Activated CD8-positive, alpha-beta memory T cell treated with anti-CD3 and anti-CD28 coated beads, Interleukin-2, amount 10 ng/mL, durations not matched to agents 7 days and 5 days (primary cell): ENCODE data around the gene RGL1. TPM values are rescaled to one million over a fixed set of nuclear protein-coding genes. Genes with fewer than 3 reads are reported as not detected.

Experiments
- ATAC-seq: fragments of 150-1000 bp; cut with Tn5 transposase; one replicate; pipeline ENCODE4 v1.10.0; 2021; ENCODE audit warnings: moderate library complexity
- CTCF ChIA-PET: fragments of 350-600 bp; sonication (Branson Sonifier 250); formaldehyde crosslinking; loops from one replicate; lab custom pipeline; 2021; ENCODE audit warnings: antibody characterized with exemption; lab: Charles Lee
- DNase-seq: peaks from one replicate; pipeline ENCODE4 v3.0.0-alpha.2; 2020
- H3K27ac Mint-ChIP-seq: one replicate; pipeline ENCODE4 v1.8.0; 2021; ENCODE audit warnings: mild to moderate bottlenecking, mixed read lengths
- H3K27me3 Mint-ChIP-seq: one replicate; pipeline ENCODE4 v1.8.0; 2021; ENCODE audit warnings: mixed read lengths
- H3K36me3 Mint-ChIP-seq: one replicate; pipeline ENCODE4 v1.8.0; 2021; ENCODE audit warnings: mild to moderate bottlenecking, mixed read lengths
- H3K4me1 Mint-ChIP-seq: one replicate; pipeline ENCODE4 v1.8.0; 2021; ENCODE audit warnings: mixed read lengths
- H3K4me3 Mint-ChIP-seq: one replicate; pipeline ENCODE4 v1.8.0; 2021; ENCODE audit warnings: mild to moderate bottlenecking, moderate library complexity, mixed read lengths
- H3K9me3 Mint-ChIP-seq: one replicate; pipeline ENCODE4 v1.8.0; 2022; ENCODE audit warnings: low read depth, mixed read lengths
- total RNA-seq, 2 experiments: library from RNA; stranded (reverse); gene quantifications; one replicate each; pipeline ENCODE4 v1.2.3, GENCODE V29; 2021

The RGL1 gene
- total RNA-seq, 2 experiments from 2014 or later, result 2.0 to 2.9 TPM

DNA sequence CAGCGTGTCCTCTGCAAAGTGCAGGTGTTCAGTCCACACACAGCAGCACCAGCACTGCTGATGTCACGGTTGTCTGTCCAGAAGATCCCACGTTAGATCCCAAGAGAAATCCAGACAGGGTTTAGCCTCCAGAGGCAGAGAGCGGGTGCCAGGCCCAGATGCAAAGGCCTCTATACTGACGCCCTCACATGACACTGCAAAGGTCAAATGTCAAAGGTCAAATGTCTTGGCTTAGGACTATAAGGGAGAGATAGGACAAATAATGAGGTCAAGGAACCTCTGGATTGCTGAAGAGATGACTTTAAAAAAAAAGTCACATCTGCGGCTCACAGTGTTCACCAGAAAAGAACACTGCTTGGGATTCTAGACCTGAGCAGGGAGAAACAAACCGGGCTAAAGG lies 131.1 kb downstream of the RGL1 start:
- no peak overlapping the region for H3K27ac Mint-ChIP-seq
- H3K36me3 Mint-ChIP-seq, result no peaks in the 10 kb centered on the region
- H3K4me1 Mint-ChIP-seq, result peaks cover 3% of the 10 kb centered on the region
- CTCF ChIA-PET, result no interaction called here
- no peak overlapping the region for H3K4me3 Mint-ChIP-seq
- DNase-seq, result no peak
- no peaks in the 10 kb centered on the region for H3K27me3 Mint-ChIP-seq
- ATAC-seq, result no peak
- no peaks in the 10 kb centered on the region for H3K9me3 Mint-ChIP-seq

DNA sequence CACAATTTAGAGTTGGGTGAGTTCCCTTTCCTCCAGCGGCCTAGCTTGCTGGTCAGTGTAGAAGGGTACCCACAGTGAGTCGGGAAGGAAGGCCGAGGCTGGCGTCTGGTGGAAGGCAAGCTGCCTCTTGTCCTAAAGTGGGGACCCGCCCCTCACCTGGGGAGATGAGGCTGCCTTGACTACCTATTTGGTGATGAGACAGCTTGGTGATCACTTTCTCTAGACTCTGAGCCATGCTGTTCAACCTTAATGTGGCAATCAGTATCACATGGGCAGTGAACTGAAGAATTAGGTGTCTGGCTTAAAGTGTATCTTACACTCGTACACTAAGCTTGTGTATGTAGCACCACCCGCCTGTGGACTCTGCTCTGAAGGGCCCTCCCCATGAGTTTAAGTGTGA lies 131.9 kb downstream of the RGL1 start:
- no peaks in the 10 kb centered on the region for H3K27me3 Mint-ChIP-seq
- ATAC-seq, result no peak
- no peaks in the 10 kb centered on the region for H3K9me3 Mint-ChIP-seq
- H3K27ac Mint-ChIP-seq, result no peak overlapping the region
- no peak overlapping the region for H3K4me3 Mint-ChIP-seq
- CTCF ChIA-PET, result no interaction called here
- peaks cover 3% of the 10 kb centered on the region for H3K4me1 Mint-ChIP-seq
- no peak for DNase-seq
- H3K36me3 Mint-ChIP-seq, result no peaks in the 10 kb centered on the region

DNA sequence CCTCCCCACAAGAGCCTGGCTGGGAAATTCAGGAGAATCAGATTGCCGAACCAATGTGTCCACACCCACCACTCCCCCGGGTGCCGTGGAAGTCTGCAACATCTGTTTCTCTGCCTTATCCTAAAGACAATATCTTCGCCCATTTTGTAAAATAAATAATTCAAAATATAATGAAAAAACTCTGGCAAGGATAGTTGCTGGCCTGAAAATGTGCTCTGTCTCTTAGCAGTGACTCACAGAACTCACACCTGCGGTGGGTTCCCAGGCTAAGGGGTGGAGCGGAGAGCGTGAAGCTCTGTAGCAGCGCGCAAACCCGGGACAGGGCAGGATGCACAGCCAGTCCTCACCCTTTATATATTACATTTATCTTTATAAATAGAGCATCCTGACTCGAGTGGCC lies 132.7 kb downstream of the RGL1 start:
- peaks cover 3% of the 10 kb centered on the region for H3K4me1 Mint-ChIP-seq
- DNase-seq (no peak), ATAC-seq (no peak)
- H3K27me3 Mint-ChIP-seq, result no peaks in the 10 kb centered on the region
- H3K4me3 Mint-ChIP-seq, result no peak overlapping the region
- H3K27ac Mint-ChIP-seq, result no peak overlapping the region
- no peaks in the 10 kb centered on the region for H3K36me3 Mint-ChIP-seq
- no peaks in the 10 kb centered on the region for H3K9me3 Mint-ChIP-seq
- CTCF ChIA-PET, result interaction anchor here (1.2 kb wide), 1 partner anchor 22 kb away, joined by 3 read pairs; no protein-coding TSS in a partner anchor

- DNase-seq (no peak), ATAC-seq (no peak)
- Mint-ChIP-seq H3K36me3 (no peaks in the 10 kb centered on the region), H3K4me1 (peaks cover 4% of the 10 kb centered on the region), H3K27ac (no peak overlapping the region), H3K4me3 (no peak overlapping the region), H3K9me3 (no peaks in the 10 kb centered on the region), H3K27me3 (no peaks in the 10 kb centered on the region)
- CTCF ChIA-PET, result interaction anchor here (1.3 kb wide), 1 partner anchor 286 kb away, joined by 3 read pairs; no protein-coding TSS in a partner anchor
These were observed 136.1 kb downstream of the RGL1 start for GRCh38 chr1:183941001-183941400.

- no peak overlapping the region for H3K27ac Mint-ChIP-seq
- H3K4me1 Mint-ChIP-seq, result peaks cover 4% of the 10 kb centered on the region
- no peaks in the 10 kb centered on the region for H3K36me3 Mint-ChIP-seq
- CTCF ChIA-PET, result interaction anchor here (0.9 to 1.1 kb wide), 2 partner anchors 11 to 27 kb away, joined by 3 to 4 read pairs; no protein-coding TSS in a partner anchor
- no peaks in the 10 kb centered on the region for H3K9me3 Mint-ChIP-seq
- no peak for DNase-seq
- no peaks in the 10 kb centered on the region for H3K27me3 Mint-ChIP-seq
- H3K4me3 Mint-ChIP-seq, result no peak overlapping the region
- no peak for ATAC-seq
These were observed 138.2 kb downstream of the RGL1 start for GRCh38 chr1:183942933-183943693.

DNA sequence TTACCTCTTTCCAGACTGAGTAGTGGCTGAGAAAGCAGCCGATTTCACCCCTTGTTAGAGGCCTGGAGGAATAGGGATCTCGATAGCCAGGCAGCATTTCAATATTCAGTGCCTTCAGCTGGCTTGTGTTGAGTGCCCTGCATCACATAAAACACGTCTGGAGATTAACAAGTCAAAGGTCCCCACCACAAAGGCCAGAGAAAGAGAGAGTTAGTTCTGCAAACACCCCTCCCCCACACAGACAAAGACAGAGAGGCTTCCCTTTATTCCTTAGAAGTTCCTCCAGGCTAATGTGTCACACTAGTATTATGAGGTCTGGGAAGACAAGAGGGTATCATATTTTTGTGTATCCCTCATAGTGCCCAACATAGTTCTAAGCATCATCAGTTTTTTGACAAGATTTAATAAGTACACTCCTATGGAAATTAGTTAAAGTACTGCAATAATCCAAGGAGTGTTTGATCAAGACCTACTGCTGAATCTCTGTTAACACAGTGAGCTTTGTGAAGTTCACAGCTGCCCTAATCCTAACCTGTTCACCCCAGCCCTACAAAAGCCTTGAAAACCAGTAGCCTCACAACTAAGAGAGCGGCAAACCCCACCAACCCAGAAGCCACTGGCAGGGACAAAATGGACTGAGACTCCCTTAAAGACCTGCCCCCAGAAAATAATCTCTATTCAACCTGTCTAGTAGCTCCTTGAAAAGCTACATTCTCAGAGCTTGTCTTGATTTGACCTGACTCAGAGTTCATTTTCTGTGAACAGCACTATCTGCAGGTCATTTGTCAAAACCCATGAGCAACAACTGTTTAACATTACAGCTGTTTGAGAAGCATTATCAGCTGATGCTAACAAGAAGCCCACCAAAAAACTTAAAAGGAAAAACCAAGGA lies 140.8 kb downstream of the RGL1 start:
- Mint-ChIP-seq H3K27ac (no peak overlapping the region), H3K27me3 (no peaks in the 10 kb centered on the region), H3K4me3 (no peak overlapping the region), H3K9me3 (peaks cover 2% of the 10 kb centered on the region), H3K36me3 (peaks cover 3% of the 10 kb centered on the region), H3K4me1 (peaks cover 4% of the 10 kb centered on the region)
- CTCF ChIA-PET, result no interaction called here
- DNase-seq (no peak), ATAC-seq (no peak)

- no peak overlapping the region for H3K4me3 Mint-ChIP-seq
- H3K27ac Mint-ChIP-seq, result no peak overlapping the region
- ATAC-seq (no peak), DNase-seq (no peak)
- H3K36me3 Mint-ChIP-seq, result peaks cover 6% of the 10 kb centered on the region
- H3K4me1 Mint-ChIP-seq, result peaks cover 4% of the 10 kb centered on the region
- H3K27me3 Mint-ChIP-seq, result no peaks in the 10 kb centered on the region
- peaks cover 4% of the 10 kb centered on the region for H3K9me3 Mint-ChIP-seq
- CTCF ChIA-PET, result no interaction called here
These were observed 141.3 kb downstream of the RGL1 start for GRCh38 chr1:183946320-183946613.

DNA sequence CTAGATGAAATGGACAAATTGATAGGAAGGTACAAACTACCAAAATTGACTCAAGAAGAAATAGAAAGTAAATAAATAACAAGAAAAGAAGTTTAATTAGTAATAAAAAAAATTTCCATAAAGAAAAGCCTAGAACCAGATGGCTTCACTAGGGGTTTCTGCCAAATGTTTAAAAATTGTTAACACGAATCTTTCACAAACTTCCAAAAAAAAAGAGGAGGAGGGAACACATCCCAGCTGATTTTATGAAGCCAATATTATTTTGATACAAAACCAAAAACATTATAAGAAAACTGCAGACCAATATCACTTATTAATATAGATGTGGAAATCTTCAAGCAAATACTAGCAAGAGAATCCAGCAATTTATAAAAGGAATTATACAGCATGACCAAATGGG lies 143.1 kb downstream of the RGL1 start:
- Mint-ChIP-seq H3K4me3 (no peak overlapping the region), H3K4me1 (peaks cover 2% of the 10 kb centered on the region), H3K27ac (no peak overlapping the region), H3K9me3 (peaks cover 4% of the 10 kb centered on the region), H3K27me3 (no peaks in the 10 kb centered on the region), H3K36me3 (peaks cover 13% of the 10 kb centered on the region)
- DNase-seq (no peak), ATAC-seq (no peak)
- CTCF ChIA-PET, result no interaction called here

DNA sequence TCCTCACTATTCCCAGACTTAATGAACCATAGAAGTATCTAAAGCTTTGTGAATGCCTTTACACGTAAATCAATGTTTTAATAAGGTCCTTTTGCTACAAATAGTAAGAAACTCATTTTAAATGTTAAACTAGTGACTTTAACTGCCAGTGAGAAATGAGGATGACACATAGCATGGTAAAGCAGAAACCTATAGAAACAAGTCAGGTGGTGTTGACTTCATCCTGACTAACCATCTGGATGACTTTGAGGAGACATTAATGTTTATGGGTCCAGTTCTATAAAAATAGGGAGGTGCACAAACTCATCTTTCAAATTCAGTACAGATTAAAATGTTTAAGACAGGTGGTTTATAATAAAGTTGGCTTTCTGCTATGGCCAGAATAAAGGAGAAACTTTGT lies 147.2 kb downstream of the RGL1 start:
- Mint-ChIP-seq H3K9me3 (peaks cover 4% of the 10 kb centered on the region), H3K36me3 (peaks cover 23% of the 10 kb centered on the region), H3K27ac (no peak overlapping the region), H3K27me3 (no peaks in the 10 kb centered on the region), H3K4me3 (no peak overlapping the region), H3K4me1 (peaks cover 5% of the 10 kb centered on the region)
- DNase-seq, result no peak
- CTCF ChIA-PET, result no interaction called here
- no peak for ATAC-seq

DNA sequence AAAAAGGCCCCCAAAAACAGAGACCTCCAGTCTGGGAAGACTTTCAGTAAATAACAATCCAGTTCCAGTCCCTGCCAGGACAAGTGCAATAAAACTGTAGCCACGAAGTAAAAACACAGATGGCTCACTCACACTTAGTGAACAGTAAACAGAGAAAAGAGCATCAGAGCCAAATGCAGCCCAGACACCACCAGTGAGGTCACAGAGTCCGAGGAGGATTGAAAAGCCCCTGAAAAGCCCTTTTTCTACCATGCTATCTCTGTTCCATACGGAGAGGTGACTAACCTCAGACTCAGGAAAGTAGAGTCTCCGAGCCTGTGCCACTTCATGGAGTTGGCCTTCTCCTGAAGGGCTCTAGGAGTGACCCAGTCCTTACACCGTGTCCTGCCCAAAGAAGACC lies 148.1 kb downstream of the RGL1 start:
- Mint-ChIP-seq H3K4me1 (peaks cover 5% of the 10 kb centered on the region), H3K4me3 (no peak overlapping the region), H3K27ac (no peak overlapping the region), H3K27me3 (no peaks in the 10 kb centered on the region), H3K9me3 (peaks cover 4% of the 10 kb centered on the region), H3K36me3 (peaks cover 23% of the 10 kb centered on the region)
- CTCF ChIA-PET, result no interaction called here
- DNase-seq (no peak), ATAC-seq (no peak)

- H3K36me3 Mint-ChIP-seq, result peaks cover 23% of the 10 kb centered on the region
- H3K27me3 Mint-ChIP-seq, result no peaks in the 10 kb centered on the region
- ATAC-seq (no peak), DNase-seq (no peak)
- H3K9me3 Mint-ChIP-seq, result peaks cover 2% of the 10 kb centered on the region
- no peak overlapping the region for H3K4me3 Mint-ChIP-seq
- CTCF ChIA-PET, result interaction anchor here (1.2 kb wide), 1 partner anchor 38 kb away, joined by 4 read pairs; no protein-coding TSS in a partner anchor
- no peak overlapping the region for H3K27ac Mint-ChIP-seq
- H3K4me1 Mint-ChIP-seq, result peaks cover 5% of the 10 kb centered on the region
These were observed 149.6 kb downstream of the RGL1 start for GRCh38 chr1:183954496-183954895.

GRCh38 chr1:183956559-183957188 lies 151.8 kb downstream of the RGL1 start:
- no peaks in the 10 kb centered on the region for H3K27me3 Mint-ChIP-seq
- peaks cover 16% of the 10 kb centered on the region for H3K36me3 Mint-ChIP-seq
- ATAC-seq (peak; percentile 99), DNase-seq (peak; percentile 83)
- no peaks in the 10 kb centered on the region for H3K9me3 Mint-ChIP-seq
- CTCF ChIA-PET, result interaction anchor here (1.4 kb wide), 1 partner anchor 266 kb away, joined by 3 read pairs; no protein-coding TSS in a partner anchor
- peak overlapping the region; percentile 8 for H3K4me3 Mint-ChIP-seq
- no peak overlapping the region for H3K27ac Mint-ChIP-seq
- peaks cover 5% of the 10 kb centered on the region for H3K4me1 Mint-ChIP-seq

- peaks cover 6% of the 10 kb centered on the region for H3K4me1 Mint-ChIP-seq
- ATAC-seq (no peak), DNase-seq (no peak)
- no peak overlapping the region for H3K27ac Mint-ChIP-seq
- H3K4me3 Mint-ChIP-seq, result no peak overlapping the region
- CTCF ChIA-PET, result interaction anchor here (1.4 kb wide), 1 partner anchor 265 kb away, joined by 3 read pairs; no protein-coding TSS in a partner anchor
- H3K36me3 Mint-ChIP-seq, result peaks cover 16% of the 10 kb centered on the region
- no peaks in the 10 kb centered on the region for H3K27me3 Mint-ChIP-seq
- H3K9me3 Mint-ChIP-seq, result no peaks in the 10 kb centered on the region
These were observed 152.4 kb downstream of the RGL1 start for GRCh38 chr1:183957216-183957830.
